ENCODE measurements around the gene TUBB4B. TPM values are rescaled to one million over a fixed set of nuclear protein-coding genes. Genes with fewer than 3 reads are reported as not detected.

Gene TUBB4B
- total RNA-seq, 1 experiment from 2014 or later: 360 TPM

GRCh38 chr9:137221095-137221505 lies 20.0 kb upstream of the TUBB4B start:
- DNase-seq: no peak
- Mint-ChIP-seq H3K36me3 (ENCODE audit: insufficient read depth, unreplicated experiment) (peaks cover 48% of the 10 kb centered on the region), H3K4me1 (ENCODE audit: low read depth, unreplicated experiment) (peaks cover 1% of the 10 kb centered on the region), H3K9me3 (ENCODE audit: low read depth, unreplicated experiment) (no peaks in the 10 kb centered on the region), H3K27ac (ENCODE audit: unreplicated experiment) (no peak overlapping the region), H3K27me3 (ENCODE audit: unreplicated experiment) (no peaks in the 10 kb centered on the region), H3K4me3 (ENCODE audit: low read depth, unreplicated experiment) (no peak overlapping the region)
- no peak for TF ChIP-seq CTCF (IDR thresholded peaks at IDR 0.05; ENCODE audit: unreplicated experiment)
- intact Hi-C loops (cut with micrococcal nuclease; ENCODE audit: unreplicated experiment): no loop called here
- CTCF ChIA-PET: no interaction called here
- BruUV-seq (replicated peaks): no TSS peak

- no peak for TF ChIP-seq CTCF (IDR thresholded peaks at IDR 0.05; ENCODE audit: unreplicated experiment)
- no peak overlapping the region for H3K4me3 Mint-ChIP-seq (ENCODE audit: low read depth, unreplicated experiment)
- CTCF ChIA-PET: interaction anchor here (0.5 kb wide), 1 partner anchor 45 kb away, joined by 3 read pairs; no protein-coding TSS in a partner anchor
These were observed 19.5 kb upstream of the TUBB4B start for GRCh38 chr9:137221506-137222111.

GRCh38 chr9:137222190-137223077 lies 18.7 kb upstream of the TUBB4B start, which contains the start of gene RNF208:
Gene RNF208, minus strand, starts transcription at chr9:137222240. Its CDS starts 1,028 bp downstream, at chr9:137221212.
- CTCF ChIA-PET: interaction anchor here (0.5 to 1.4 kb wide), 7 partner anchors 8 to 60 kb away, joined by 3 to 5 read pairs (median 3); partner anchors contain the start of gene TPRN
- no TSS peak for BruUV-seq (replicated peaks)
- no peaks in the 10 kb centered on the region for H3K9me3 Mint-ChIP-seq (ENCODE audit: low read depth, unreplicated experiment)
- peak within 1 kb of the TSS; percentile 69 for H3K27ac Mint-ChIP-seq (ENCODE audit: unreplicated experiment)
- no peak for TF ChIP-seq CTCF (IDR thresholded peaks at IDR 0.05; ENCODE audit: unreplicated experiment)
- H3K36me3 Mint-ChIP-seq (ENCODE audit: insufficient read depth, unreplicated experiment): peaks cover 51% of the 10 kb centered on the region
- peaks cover 13% of the 10 kb centered on the region for H3K4me1 Mint-ChIP-seq (ENCODE audit: low read depth, unreplicated experiment)
- intact Hi-C loops (cut with micrococcal nuclease; ENCODE audit: unreplicated experiment): no loop called here
- H3K27me3 Mint-ChIP-seq (ENCODE audit: unreplicated experiment): no peaks in the 10 kb centered on the region
- DNase-seq: no peak
- peak within 1 kb of the TSS; percentile 70 for H3K4me3 Mint-ChIP-seq (ENCODE audit: low read depth, unreplicated experiment)

More at GRCh38 chr9:137221506-137222111, 19.5 kb upstream of the TUBB4B start:
- Mint-ChIP-seq H3K27me3 (ENCODE audit: unreplicated experiment) (no peaks in the 10 kb centered on the region), H3K9me3 (ENCODE audit: low read depth, unreplicated experiment) (no peaks in the 10 kb centered on the region), H3K36me3 (ENCODE audit: insufficient read depth, unreplicated experiment) (peaks cover 50% of the 10 kb centered on the region), H3K4me1 (ENCODE audit: low read depth, unreplicated experiment) (peaks cover 6% of the 10 kb centered on the region), H3K27ac (ENCODE audit: unreplicated experiment) (no peak overlapping the region)
- no TSS peak for BruUV-seq (replicated peaks)
- intact Hi-C loops (cut with micrococcal nuclease; ENCODE audit: unreplicated experiment): no loop called here
- DNase-seq: no peak

- Mint-ChIP-seq H3K36me3 (ENCODE audit: insufficient read depth, unreplicated experiment) (peaks cover 49% of the 10 kb centered on the region), H3K4me1 (ENCODE audit: low read depth, unreplicated experiment) (peaks cover 19% of the 10 kb centered on the region), H3K27me3 (ENCODE audit: unreplicated experiment) (no peaks in the 10 kb centered on the region), H3K4me3 (ENCODE audit: low read depth, unreplicated experiment) (peak overlapping the region; percentile 70), H3K9me3 (ENCODE audit: low read depth, unreplicated experiment) (no peaks in the 10 kb centered on the region), H3K27ac (ENCODE audit: unreplicated experiment) (peak overlapping the region; percentile 69)
- BruUV-seq (replicated peaks): no TSS peak
- CTCF ChIA-PET: interaction anchor here (0.6 to 1.4 kb wide), 11 partner anchors 9 to 1172 kb away, joined by 3 to 8 read pairs (median 4); partner anchors contain the start of gene TPRN
- peak; percentile 92 for DNase-seq
- intact Hi-C loops (cut with micrococcal nuclease; ENCODE audit: unreplicated experiment): no loop called here
- TF ChIP-seq CTCF (IDR thresholded peaks at IDR 0.05; ENCODE audit: unreplicated experiment): no peak
These were observed 17.8 kb upstream of the TUBB4B start for GRCh38 chr9:137223078-137223970.
